DND-41 (cell line): ENCODE measurements around the gene B3GLCT.

Source experiments
- CTCF ChIP-seq: IDR thresholded peaks from 2 replicates; pipeline ENCODE4 v1.5.1; 2012; ENCODE audit warnings: borderline replicate concordance, low read length, moderate library complexity, mild to moderate bottlenecking; ENCODE audit not compliant: poor library complexity, severe bottlenecking; ENCODE audit errors: extremely low read depth
- EZH2 ChIP-seq: IDR thresholded peaks from 3 replicates; pipeline ENCODE4 v1.6.1; 2012; ENCODE audit warnings: borderline replicate concordance, low read depth, mild to moderate bottlenecking, moderate library complexity, low read length, inconsistent platforms; ENCODE audit not compliant: severe bottlenecking

GRCh38 chr13:31227063-31227462 lies 27.3 kb downstream of the B3GLCT start:
- TF ChIP-seq CTCF: no peak
- TF ChIP-seq EZH2: no peak
